T follicular helper cell (primary cell): ENCODE measurements around the gene TUB.

ENCODE experiments used
- DNase-seq: peaks from one replicate; pipeline ENCODE4 v3.0.0-alpha.2; 2020; ENCODE audit warnings: low read depth
- total RNA-seq, 2 experiments: gene quantifications; one replicate each; lab custom pipeline; 2026; lab: John Stamatoyannopoulos, UW

The TUB gene, protein sequence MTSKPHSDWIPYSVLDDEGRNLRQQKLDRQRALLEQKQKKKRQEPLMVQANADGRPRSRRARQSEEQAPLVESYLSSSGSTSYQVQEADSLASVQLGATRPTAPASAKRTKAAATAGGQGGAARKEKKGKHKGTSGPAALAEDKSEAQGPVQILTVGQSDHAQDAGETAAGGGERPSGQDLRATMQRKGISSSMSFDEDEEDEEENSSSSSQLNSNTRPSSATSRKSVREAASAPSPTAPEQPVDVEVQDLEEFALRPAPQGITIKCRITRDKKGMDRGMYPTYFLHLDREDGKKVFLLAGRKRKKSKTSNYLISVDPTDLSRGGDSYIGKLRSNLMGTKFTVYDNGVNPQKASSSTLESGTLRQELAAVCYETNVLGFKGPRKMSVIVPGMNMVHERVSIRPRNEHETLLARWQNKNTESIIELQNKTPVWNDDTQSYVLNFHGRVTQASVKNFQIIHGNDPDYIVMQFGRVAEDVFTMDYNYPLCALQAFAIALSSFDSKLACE
- 0.65 to 1.6 reads per million in 2 experiments for total RNA-seq

DNA sequence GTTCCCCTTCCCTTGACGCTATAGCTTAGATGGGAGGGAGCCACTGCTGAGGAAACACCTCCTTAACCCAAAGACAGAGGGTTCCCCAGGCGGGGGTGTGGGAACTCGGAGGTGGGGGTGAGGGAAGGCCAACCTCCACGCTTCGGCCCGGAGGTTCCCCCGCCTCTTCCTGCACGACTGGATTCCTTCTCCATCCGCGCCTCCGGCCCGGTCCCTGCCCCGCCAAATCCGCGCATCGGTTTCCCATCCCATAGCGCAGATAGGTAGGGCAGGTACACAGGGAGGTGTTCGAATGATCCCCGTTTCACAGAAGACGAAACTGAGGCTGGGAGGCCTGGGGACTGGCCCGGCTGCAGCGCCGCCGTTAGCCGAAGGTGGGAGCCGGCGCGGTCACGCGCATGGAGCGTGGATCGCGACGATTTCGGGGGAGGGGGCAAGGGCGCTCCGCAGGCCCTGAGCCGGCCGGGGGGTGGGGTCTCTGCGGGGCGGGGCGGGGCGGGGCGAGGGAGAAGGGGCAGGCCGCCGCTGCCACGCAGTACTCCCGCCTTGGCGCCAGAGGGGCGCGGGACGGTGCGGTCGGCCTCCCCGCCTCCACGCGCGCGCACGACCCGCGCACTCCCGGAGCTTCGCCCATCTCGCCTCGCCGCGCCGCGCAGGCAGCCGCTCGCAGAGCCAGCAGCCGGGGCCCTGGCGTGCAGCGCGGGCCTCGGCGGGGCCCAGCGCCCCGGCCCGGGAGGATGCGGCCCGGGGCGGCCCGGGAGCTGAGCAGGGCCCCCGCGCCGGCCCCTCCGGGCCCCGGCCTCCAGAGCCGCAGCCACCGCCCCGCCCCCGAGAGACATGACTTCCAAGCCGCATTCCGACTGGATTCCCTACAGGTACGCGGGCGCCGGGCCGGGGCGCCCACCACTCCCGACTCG is at the start of gene TUB:
Gene TUB, plus strand, starts transcription at position 538 of the 917 bp plus-strand sequence. Its CDS starts 300 bp downstream, at position 838.
- DNase-seq: no peak

GRCh38 chr11:8031248-8032115 is 49.5 kb upstream of the TUB start:
- DNase-seq: no peak

GRCh38 chr11:8032122-8032521 is 48.9 kb upstream of the TUB start:
- DNase-seq: no peak

DNA sequence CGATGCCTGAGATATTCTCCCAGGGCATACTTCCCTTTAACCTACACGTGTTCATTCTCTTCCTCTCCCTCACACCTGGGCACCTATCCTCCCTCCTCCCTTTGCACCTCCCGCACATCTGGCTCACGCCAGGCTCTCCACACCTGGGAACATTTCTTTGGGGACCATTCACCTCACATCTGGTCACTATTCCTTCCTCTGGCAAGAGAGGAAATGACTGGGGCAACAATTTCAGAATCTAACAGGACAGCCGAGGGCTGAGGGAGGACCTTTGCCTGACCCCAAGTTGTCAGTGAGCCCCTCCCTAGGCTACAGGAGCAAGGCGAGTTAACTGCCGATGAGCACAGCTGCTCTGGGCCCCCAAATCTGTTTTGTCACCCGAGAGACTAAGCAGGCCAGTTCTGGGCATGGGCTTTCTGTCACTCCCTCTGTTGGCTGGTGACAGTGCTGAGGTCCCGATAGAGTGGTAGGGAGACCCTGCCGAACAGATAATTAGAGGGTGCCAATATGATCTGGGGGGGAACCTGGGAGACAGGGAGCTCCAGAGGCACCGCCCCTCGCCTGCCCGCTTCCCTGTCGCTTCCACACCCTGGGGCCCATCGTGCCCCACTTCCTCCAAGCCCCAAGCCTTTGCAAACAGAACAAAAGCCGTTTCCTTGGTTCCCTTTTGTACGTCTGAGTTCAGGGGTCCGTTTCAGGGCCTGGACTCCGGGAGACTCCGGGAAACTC is 48.3 kb upstream of the TUB start:
- no peak for DNase-seq

- peak; percentile 29 for DNase-seq
Observed at GRCh38 chr11:8033305-8034105, 47.5 kb upstream of the TUB start.

DNA sequence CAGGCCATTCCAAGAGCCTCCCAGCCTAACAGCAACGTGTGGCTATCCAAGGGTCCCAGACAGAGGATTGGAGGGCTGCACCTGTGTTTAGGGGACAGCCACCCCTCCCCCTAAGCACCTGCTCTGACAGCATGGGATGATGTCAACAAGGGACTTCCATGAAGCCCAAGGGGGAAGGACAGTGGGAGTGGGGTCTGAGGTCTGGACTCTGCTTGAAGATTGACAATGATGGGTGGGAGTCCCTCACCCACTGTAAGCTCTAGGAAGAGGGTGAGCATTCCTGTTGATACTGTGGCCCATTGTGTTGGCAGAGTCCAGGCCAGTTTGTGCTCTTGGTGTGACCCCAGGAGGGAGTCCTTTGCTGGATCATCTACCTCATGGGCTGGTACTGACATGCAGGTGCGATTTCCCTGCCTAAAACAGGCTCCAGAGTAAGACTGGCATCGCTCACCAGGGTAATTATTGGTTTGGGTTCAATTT is 46.9 kb upstream of the TUB start:
- no peak for DNase-seq

GRCh38 chr11:8034604-8035190 is 46.3 kb upstream of the TUB start:
- no peak for DNase-seq

DNA sequence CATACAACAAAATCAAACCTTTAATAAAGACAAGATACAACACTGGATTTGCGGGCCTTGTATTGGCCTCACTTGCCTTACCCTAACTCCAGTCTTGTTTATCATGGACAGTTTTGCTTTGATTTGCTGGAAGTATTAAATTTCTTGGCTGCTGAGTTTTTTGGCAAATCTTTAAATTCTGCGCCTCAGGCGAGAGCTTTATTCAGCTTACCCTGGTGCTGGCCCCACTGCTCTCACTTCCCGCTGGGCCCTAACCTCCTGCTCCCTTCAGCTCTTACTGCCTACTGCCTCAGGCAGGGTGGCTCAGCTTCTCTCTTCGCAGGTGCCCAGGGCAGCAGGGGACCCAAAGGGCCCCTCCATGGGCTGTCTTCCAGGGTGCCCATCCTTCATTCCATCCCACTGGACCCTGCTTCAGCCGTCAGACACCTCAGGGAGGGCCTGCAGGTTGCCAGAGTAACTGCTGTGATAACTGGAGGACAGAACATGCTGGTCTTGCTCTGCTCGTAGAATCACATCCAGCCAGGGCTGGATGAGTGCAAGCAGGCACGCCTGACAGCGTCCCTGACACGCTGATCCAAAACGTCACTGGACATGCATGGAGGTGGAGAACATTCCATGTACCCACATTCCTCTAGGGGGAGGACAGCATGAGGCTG is 45.7 kb upstream of the TUB start:
- DNase-seq: no peak

- no peak for DNase-seq
Observed at GRCh38 chr11:8036002-8036802, 44.8 kb upstream of the TUB start.

DNA sequence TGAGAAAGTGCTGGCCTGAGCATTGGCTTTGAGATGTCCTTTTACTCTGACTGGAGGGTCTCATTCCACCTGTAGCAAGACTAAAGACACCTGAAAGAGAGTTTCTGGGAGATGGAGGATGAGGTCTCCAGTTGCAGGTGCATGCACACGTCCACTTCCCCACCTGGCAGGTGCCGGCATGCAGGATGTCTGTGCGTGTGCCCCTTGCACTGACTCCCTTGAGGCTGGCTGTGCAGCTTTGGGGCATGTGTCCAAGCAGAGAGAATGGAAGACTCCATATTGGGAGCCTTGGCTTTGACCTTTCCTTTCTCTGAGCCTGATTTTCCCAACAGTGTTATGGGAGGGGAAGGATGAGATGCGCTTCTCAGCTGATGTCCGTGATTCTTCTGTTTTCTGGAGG is 44.0 kb upstream of the TUB start:
- DNase-seq: no peak

GRCh38 chr11:8038393-8038792 is 42.6 kb upstream of the TUB start:
- DNase-seq: no peak

- no peak for DNase-seq
Observed at GRCh38 chr11:8038811-8039529, 42.0 kb upstream of the TUB start.

DNA sequence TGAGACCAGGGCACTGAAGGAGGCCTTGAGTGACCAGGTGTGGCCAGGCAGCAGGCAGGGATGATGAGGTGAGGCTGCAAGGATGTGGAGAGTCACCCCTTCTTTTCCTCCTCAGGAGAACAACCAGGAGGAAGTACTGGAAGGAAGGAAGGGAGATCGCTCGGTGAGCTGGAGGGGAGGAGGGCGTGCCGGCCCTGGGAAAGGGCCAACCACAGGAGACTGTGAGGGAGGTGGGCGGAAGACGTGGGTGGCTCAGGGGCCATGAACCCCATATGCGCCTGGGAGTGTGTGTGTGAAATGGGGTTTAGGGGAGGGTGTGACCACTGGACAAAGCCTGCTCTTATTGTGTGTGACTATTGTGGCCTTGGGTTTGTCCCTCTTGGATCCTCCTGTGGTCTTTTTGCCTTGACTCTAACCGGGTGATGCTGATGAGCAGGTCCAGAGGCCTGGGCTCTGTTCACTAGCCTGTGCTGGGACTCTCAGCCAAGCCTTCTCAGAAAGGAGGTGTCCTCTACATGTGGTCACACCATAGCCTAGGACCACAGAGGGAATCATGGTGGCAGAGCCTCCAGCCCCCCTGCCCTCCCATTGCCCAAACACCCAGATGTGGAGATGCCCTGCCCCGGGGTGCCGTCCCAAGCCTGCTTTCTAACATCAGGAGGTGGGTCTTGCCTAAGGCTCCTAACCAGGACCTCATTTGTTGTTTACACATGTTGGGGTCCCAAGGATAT is 41.3 kb upstream of the TUB start:
- no peak for DNase-seq

- no peak for DNase-seq
Observed at GRCh38 chr11:8040261-8040920, 40.6 kb upstream of the TUB start.

- DNase-seq: no peak
Observed at GRCh38 chr11:8040921-8041285, 40.1 kb upstream of the TUB start.

GRCh38 chr11:8041576-8041975 is 39.4 kb upstream of the TUB start:
- no peak for DNase-seq
